GM18873 (cell line): ENCODE measurements around the gene DGKI.

Experiments
- ATAC-seq: cut with Tn5 transposase; IDR thresholded peaks from one replicate; pipeline ENCODE4 v1.9.1; 2021; ENCODE audit warnings: mild to moderate bottlenecking, moderate library complexity, moderate number of reproducible peaks; ENCODE audit not compliant: unreplicated experiment, low FRiP score

The DGKI gene

DNA sequence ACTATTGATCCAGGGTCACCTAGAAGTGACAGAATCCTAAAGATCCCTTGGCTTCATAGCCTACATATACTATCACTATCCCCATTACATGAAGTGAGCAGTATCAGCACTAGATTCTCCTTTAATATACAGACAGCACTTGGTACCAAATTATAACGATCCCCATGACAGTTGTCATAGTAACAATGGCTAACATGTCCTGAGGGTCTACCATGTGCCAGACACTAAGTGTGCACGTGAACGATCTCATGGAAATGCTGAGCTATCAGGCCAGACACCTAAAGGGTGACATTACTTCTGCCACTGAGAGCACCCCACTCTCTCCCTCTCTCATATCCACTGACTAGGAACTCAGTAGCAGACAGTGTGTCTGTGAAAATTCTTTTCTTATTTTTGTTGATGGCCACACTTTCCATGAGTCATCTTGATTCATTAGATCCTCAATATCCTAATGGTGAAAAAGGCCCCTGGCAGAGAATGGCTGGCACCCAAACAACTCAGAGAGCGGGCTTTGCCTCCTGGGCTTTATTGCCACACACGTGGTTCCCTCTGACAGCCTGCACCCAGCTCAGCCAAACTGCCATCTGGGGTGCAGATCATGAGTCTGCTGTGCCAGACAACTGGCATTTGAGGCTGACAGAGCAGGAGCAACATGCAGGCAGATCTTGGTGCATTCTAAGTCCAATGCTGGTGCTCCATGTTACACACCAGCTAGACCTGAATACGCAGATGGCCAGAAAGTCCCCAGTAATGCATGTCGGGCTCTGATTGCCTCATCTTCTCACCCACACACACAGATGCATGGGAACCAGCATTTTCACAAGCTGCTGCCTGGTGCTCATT, 176.3 kb downstream of the DGKI start:
- no peak for ATAC-seq

DNA sequence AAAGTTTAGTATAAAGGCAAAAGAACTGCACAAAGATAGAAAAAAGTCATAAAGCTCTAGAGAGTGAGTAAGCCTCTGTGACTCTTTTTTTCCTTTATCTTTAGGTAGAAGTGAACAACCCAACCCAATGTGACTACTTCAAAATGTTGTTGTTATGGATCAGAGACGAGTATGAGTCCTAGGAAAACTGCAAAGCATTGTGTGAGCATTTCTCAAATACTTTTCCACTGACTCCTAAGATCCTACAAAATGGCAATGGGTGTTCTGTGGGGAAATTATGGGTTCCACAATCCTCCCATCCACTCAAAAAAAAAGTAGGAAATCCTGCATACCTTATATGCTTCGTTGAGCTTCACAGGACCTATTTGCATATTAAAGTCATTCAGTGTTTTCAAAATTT, 177.1 kb downstream of the DGKI start:
- no peak for ATAC-seq

DNA sequence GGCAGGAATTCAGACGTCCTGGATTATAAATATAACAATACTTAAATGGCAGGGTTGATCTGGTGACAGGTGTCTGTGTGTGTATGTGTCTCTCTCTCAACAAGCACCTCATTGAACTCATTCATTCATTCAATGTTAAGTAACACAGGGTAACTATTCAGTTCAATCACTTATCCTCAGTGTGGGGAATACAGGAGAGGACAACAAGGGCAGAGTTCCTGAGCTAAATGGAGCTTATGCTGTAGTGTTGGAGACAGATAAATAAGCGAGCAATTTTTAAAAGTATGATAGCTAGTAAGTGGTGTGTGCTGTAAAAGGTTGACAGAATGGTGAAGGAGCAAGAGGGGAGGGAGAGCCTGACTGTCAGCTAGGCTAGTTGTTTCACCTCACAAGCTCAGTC, 178.4 kb downstream of the DGKI start:
- ATAC-seq = no peak

DNA sequence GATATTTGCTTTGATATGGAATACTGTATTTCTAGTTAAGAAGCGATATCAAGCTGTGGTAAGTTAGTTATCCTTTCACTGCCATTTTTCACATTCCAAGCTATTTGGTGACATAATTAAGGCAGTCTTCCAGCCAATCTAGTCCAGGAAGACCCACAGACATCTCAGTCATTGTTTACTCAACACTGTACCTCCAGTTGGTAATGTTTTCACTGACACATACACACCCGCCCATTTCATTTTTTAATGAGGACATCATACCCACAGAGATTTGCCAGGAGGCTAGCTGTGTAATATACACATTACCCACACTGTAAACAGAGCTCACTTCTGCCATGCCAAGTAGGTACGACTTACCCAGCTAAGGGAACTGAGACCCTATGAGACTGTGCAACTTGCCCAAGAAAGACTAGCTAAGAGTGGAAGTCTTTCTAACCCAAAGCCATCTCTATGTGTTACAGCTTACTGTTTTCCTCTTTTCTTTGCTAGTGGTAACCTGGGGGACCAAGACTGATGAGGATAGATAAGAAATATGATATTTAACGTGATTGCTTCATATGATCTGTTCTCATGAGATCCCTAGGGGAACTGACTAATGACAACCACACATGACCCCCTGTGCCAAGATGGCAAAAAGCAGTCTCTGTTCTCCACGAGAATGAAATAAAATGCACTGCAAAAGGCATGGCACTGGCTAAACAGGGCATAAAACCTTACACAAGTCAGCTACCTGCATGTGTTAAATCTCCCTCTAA, 179.0 kb downstream of the DGKI start:
- no peak for ATAC-seq

DNA sequence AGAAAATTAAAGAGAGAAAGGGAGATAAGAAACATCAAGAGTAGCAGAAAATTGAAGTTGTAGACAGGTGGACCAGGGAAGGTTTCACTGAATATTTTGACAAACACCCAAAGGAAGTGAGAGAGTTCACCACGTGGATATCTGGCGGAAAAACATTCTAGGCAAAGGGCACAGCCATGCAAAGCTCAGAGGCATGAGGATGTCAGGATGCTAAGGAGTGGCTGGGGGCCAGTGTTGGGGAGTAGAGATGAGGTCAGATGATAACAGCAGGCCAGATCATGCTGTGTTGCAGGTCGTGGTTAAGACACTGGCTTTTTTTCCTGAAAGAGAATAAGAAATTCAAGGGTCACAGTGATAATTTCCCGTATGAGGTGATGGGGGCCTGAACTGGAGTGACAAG, 181.9 kb downstream of the DGKI start:
- no peak for ATAC-seq

DNA sequence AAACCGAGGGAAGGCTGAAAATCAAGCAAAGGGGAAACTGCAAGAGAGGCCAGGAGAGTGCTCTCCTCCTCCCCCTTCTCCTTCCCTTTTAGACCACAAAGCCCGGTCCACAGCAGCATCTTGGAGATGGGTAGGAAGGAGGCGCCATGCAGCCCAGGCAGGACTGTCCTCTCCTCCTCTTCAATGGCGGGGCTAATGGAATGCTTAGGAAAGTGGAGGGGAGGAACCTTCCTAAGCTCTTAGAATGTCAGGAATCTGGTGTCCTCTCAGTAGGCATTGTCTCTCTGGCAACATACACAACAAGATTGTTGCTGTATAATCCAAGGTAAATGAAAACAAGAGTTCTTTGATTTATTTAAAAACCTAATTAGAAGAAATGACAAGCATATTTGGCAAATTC, 185.1 kb downstream of the DGKI start:
- no peak for ATAC-seq

DNA sequence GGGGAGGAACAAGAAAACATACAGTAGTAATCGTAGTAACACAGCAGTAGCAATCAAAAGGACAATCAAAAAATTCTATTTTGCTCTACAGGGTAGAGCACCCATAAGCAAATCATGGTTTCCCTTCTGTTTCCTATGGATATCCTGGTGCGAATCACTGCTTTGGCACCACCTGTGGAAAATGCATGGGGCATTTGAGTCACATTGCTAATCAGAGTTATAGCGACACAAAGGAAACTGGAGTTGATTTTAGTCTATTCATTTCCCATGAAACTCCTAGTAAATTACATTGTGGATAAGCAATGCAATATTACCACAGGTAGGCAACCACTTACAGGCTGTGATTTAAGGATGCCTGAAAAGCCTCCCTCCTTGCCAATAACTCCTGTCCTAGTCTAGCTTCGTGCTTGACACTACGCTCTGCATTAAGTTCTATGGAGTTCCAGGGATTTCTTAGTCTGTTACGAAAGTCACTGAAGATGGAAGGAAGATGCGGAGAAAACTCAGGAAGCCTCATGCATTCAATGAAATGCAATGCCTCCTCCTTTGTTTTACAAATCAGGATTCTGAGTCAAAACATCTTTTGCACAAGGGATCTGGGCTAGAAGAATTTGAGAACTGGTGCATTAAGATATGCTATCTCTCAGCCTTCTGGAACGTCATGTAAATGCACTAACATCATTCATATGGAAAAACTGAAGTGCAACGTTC, 188.4 kb downstream of the DGKI start:
- ATAC-seq = no peak

DNA sequence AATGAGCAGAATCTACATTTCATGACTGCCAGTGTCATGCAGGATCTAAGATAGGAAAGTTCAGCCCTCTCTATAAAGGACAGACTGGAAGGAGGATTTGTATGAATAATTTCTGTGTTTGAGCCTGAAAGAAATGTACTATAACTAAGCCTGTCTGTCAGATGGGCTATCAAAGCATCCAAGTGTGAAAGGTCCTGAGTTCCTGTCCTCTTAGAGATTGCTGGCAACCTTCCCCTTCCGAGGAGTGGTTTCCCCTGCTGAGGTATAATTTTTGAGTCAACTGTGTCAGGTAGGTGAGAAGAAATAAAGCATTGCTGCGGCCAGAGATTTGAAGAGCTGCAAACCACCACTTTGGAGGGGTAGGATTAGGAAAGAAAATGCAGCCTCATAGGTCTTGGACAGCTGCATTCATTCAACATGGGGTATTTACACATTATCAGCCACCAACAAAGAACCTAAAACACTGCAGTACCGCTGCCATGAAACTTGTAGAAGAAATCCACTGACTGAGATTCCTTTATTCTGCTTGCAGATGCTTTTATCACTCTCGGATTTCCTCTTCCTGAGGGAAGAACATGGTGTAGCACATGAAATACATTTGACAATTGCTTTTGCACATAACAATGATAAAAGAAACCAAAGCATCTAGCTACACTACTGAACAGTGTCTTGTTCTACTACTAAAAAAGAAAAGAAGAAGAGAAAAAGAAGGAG, 189.1 kb downstream of the DGKI start:
- no peak for ATAC-seq

DNA sequence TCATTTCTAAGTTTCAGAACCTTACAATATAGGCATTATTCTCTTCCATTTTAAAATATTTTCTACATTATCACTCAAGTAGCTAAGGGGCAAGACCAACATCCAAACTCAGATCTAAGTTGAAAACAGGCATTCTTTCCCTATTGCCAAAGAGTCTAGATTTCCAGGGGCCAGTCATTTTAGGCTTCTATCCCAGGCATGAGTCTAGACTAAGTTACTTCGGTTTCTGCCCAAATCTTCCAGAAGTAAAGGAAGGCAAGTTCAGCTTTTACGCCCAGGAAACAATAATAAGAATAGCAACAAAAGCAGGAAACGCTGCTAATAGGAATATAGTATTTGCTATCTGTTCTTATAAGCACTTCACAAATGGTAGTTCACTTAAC, 189.9 kb downstream of the DGKI start:
- ATAC-seq = no peak

DNA sequence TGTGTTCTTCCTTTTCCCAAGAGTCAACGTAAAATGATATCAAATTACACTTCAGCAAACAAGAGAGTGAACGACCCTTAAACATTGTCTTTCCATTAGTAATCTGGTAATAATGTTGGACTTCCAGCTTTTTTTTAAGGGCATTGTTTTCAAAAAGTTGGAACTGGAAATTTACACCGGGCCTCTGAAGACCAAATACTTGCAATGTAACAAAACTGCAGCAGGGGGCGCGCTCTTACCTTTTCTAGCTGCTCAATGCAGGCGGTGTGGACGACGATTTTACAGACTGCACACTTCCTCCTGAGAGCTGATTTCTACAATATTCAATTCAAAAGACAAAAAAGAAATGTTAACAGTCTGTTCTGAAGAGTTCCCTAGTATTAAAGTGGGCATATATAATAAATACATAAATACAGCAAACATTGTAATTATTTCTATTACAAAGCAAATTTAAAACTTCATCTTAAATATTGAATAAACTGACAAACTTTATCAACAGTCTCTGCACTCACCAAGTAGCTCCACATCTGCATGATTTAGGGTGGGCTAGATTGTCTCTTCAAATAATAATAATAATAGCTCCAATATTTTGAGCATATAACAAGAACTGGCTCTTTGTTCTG, 190.4 kb downstream of the DGKI start:
- peak; percentile 75 for ATAC-seq

DNA sequence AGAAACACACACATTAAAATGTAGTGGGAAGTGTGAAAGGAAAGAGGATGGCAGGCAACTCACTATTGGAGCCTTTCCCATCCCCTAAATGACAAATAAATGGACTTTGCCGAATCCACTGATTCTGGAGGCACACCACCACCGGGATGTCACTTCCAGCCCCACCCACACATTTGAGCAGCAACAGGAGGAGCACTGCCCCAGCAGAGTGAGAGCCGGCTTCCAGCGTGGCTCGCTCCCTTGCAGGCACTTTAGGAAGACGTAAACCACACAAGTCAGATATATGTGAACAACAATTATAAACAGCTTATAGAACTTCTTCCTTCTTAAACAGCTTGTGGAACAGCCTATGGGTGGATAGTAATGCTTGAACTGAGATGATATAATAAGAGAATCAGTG, 191.0 kb downstream of the DGKI start:
- ATAC-seq = no peak

DNA sequence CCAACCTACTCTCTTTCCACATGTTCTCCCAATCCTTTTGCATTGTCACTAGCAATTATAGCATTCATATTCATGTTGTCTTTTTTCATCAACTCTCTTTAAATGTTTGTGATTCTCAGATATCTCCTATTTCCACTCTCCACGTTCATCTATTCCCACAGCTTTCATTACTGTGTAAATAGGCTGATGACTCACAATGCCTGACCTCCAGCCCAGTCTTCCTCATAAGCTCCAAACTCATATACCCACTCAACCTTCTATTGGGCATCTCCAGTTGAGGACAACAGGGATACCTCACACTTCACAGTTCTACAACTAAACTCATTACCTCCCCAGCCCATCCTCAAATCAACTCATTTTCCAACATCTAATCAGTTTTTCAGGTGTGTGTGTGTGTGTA, 194.1 kb downstream of the DGKI start:
- no peak for ATAC-seq

DNA sequence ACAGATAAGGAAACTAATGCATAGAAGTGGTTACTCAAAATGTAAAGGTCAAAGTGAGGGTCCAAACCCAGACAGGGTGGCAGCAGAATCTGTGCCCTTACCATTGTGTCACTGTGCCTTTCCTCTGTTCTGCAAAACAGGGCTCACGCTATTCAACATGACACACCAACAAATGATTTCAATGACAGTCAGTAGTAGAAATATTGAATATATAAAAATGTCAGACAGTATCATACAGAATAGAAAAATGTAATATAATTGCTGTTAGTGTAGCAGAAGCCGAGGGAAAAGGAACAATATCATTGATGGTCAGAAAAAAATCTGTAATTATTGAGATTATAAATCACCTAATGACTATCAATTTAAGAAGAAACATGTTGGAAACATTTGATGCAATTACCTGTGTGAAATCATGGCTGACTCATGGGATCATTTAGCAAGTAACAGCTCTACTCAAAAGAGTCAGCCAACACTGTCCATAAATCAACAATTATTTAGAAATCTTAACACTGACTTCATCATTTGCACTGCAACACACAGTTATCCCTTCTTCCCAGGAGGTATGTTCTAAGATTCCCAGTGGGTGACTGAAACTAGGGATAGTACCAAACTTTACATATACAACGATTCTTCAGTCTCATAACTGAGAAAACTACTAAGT, 198.7 kb downstream of the DGKI start:
- no peak for ATAC-seq

DNA sequence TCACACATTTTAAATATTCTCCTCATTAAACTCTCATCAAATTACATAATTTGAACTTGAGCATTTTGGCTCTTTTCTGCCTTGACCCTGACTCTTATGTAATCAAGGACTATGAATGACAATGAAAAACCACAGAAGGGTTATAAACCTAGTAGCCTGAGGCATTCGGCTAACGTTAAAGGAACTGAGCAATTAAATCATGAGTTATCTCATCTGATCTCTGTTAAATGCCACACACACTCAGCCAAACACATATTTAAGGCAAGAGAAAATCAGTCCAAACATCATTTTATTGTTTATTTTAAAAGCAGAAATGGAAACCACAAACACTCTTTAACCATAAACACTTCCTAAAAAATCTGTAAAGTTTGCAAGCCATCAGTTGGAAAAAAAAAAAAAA, 204.3 kb downstream of the DGKI start:
- no peak for ATAC-seq

DNA sequence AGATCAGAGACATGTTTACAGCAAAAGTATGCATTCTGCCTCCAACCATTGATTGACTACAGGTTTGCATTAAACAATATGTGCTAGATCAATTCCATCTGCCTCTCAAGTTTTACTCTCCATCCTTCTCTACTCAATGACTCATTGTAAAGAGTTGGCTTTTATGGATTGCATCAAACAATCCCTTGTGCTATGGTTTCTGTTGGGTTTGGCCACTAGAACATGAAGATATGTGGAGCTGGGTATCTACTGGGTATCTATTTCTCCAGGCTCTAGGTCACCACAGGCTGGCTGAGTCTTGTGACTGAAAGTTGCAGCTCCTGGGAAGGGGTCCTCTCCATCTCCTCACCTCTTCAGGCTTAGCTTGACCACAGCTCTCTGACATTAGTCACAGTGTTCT, 204.7 kb downstream of the DGKI start:
- no peak for ATAC-seq

DNA sequence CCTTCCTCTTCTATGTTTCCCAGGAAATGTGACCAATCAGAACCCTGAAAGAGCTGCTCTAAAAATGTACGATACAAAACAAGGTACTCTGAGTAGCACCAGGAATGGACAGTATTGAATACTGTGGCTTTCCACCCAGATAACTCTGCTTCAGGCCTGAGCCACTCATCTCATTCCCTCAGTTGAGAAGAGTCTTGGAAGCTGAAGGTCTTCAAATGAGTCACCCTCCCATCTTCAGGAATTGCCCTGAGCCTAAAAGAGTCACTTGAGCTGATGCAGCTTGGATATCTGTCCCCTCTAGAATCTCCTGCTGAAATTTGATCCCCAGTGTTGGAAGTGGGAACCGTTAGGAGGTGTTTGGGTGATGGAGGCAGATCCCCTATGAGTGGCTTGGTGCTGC, 210.4 kb downstream of the DGKI start:
- ATAC-seq = no peak

DNA sequence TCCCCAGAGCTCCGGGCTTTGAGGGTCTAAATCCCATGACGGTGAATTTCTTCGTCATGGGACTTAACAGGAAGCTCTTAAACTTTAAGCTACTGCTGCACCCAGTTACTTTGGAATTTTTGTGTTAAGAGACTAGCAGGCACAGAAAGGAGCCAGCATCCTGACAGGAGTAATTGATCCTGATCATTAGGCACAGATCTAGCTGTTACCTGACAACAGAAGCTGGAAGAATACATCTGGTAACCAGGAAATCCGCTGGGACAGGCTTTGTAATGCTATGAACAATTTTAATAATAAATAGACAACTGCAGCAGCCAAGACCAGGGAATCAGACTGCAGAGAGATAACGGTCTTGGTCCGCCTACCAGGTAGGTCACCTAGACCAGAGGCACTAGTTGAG, 210.9 kb downstream of the DGKI start:
- no peak for ATAC-seq

DNA sequence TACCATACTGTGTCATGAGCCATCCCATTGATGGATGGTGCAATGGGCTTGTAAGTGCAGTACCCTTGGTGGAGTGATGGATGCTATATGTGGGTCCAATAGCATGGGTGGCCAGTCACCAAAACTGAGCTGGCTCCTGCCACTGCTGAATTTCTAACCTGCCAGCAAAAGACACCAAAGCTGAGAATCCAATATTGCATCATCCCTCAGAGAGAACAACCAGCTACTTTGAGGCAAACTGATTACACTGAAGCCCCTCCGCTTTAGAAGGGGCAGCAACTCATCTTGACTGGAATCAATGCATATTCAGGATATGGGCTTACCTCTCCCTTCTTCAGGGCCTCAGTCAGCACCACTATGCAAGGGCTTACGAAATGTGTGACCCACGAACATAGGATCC, 211.6 kb downstream of the DGKI start:
- no peak for ATAC-seq

DNA sequence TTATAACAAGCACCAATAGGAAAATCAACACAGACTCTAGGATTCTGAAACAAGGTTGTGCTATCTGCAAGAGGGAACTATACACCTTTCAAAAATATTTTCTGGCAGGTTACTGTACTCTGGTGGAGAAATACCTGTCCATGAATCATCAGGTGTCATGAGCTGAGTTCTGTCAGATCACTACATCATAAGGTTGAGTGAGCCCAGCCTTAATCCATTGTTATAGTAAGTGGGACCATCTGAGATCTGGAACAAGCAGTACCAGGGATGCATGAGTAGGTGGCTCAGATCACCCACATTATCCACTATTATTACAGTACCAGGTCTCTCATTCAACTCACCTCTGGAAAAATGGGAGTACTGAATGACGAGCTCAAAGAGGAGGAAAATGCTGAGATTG, 212.4 kb downstream of the DGKI start:
- no peak for ATAC-seq

DNA sequence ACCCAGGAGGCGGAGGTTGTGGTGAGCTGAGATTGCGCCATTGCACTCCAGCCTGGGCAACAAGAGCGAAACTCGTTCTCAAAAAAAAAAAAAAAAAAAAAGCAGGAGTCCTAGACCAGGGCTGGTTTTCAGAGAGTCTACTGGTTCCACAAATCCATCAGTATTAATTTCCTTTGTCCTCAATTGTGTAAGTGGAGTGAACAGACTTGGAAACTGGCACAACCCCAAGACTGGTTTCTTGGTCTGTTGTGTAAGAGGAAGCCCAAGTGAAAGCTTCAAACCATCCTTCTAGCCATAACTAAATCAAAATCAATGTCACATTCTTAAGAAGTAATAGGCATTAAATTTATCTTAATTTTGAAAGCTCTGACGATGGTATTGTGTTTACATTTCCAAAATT, 213.6 kb downstream of the DGKI start:
- ATAC-seq = no peak
